Suprapubic skin (tissue), 4 donors: ENCODE measurements around the gene EPB41L4A.

Experiments
- POLR2A ChIP-seq, 2 donors: fragments of 450-650 bp; IDR thresholded peaks; one replicate each; pipeline ENCODE4 v1.6.1; 2017; ENCODE audit warnings: antibody characterized with exemption in 2 of 2, mild to moderate bottlenecking in 2 of 2, moderate library complexity in 2 of 2
- POLR2AphosphoS5 ChIP-seq, 3 donors: sonication (generic); formaldehyde crosslinking; IDR thresholded peaks; one replicate each; pipeline ENCODE4 v1.6.1; 2017; ENCODE audit warnings: antibody characterized with exemption in 3 of 3
- TF ChIP-seq, protein P1 (sequence below), 2 donors: fragments of 200-600 bp in 1 of 2; fragments of 450-650 bp in 1 of 2; sonication (generic) in 1 of 2; IDR thresholded peaks; one replicate each; pipeline ENCODE4 v1.5.1; 2016 to 2019; ENCODE audit warnings: antibody characterized with exemption in 2 of 2, mild to moderate bottlenecking in 1 of 2, moderate library complexity in 1 of 2

DNA sequence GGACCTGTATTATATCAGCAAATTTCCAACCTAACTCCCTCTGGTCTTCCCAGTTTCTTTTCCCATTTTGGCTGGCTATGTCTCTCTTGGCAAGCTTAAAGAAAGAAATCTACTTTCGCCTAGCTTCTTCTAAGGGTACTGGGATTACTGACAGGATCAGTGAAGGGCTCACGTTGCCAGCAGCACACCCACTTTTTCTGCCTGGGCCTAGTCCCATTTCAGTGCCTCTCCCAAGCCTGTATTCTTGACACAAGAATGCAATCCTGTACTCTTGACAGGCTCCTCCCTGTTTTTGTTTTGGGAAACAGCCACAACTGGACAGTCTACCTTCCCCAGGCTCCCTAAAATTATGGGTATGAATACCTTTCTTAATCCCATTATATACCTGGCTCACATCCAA lies 170.5 kb downstream of the EPB41L4A start:
- no peak for TF ChIP-seq POLR2A (IDR thresholded peaks at IDR 0.05)
- TF ChIP-seq POLR2AphosphoS5 (IDR thresholded peaks at IDR 0.05): no peak
- TF ChIP-seq, protein P1, sequence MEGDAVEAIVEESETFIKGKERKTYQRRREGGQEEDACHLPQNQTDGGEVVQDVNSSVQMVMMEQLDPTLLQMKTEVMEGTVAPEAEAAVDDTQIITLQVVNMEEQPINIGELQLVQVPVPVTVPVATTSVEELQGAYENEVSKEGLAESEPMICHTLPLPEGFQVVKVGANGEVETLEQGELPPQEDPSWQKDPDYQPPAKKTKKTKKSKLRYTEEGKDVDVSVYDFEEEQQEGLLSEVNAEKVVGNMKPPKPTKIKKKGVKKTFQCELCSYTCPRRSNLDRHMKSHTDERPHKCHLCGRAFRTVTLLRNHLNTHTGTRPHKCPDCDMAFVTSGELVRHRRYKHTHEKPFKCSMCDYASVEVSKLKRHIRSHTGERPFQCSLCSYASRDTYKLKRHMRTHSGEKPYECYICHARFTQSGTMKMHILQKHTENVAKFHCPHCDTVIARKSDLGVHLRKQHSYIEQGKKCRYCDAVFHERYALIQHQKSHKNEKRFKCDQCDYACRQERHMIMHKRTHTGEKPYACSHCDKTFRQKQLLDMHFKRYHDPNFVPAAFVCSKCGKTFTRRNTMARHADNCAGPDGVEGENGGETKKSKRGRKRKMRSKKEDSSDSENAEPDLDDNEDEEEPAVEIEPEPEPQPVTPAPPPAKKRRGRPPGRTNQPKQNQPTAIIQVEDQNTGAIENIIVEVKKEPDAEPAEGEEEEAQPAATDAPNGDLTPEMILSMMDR (IDR thresholded peaks at IDR 0.05): no peak
